ENCODE results near the gene ADGRF1. TPM values are rescaled to one million over a fixed set of nuclear protein-coding genes. Genes with fewer than 3 reads are reported as not detected.
"Not testable (repeated sequence)": the region's sequence is repeated elsewhere in the genome, so short reads cannot be mapped to it uniquely, and the experiment has no call there.

Gene ADGRF1
- total RNA-seq, 4 donors from 2014 or later, result 0.83 TPM; not detected in 3

DNA sequence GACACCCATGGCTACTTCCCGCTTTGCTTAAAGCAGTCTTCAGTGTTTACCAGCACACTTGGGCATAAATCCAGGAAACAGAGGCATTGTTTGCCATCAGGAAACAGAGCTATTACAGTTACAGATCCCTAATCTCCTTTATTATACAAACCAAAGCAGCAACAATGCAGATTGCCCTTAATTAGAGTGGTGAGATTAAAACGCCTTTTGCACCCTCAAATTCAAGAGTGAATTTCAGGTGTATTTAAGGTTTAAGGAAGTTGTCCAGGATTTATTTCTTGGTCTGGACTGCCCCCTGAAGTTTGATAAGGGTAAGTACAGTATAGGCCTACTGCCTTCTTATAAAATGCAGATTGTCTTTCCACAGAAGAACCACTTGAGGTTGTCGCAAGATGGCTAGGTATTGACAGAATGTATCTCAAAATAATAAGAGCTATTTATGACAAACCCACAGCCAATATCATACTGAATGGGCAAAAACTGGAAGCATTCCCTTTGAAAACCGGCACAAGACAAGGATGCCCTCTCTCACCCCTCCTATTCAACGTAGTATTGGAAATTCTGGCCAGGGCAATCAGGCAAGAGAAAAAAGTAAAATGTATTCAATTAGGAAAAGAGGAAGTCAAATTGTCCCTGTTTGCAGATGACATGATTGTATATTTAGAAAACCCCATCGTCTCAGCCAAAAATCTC is 51.2 kb downstream of the ADGRF1 start:
- 44% methylated on average over 6 of the region's 6 CpGs for WGBS
- intact Hi-C loops (cut with DNase I); H3K4me1 ChIP-seq; H3K27me3 ChIP-seq; H3K9me3 ChIP-seq; H3K4me3 ChIP-seq; H3K36me3 ChIP-seq; DNase-seq (ENCODE audit: extremely low spot score): not testable (repeated sequence)
- TF ChIP-seq, protein P1, sequence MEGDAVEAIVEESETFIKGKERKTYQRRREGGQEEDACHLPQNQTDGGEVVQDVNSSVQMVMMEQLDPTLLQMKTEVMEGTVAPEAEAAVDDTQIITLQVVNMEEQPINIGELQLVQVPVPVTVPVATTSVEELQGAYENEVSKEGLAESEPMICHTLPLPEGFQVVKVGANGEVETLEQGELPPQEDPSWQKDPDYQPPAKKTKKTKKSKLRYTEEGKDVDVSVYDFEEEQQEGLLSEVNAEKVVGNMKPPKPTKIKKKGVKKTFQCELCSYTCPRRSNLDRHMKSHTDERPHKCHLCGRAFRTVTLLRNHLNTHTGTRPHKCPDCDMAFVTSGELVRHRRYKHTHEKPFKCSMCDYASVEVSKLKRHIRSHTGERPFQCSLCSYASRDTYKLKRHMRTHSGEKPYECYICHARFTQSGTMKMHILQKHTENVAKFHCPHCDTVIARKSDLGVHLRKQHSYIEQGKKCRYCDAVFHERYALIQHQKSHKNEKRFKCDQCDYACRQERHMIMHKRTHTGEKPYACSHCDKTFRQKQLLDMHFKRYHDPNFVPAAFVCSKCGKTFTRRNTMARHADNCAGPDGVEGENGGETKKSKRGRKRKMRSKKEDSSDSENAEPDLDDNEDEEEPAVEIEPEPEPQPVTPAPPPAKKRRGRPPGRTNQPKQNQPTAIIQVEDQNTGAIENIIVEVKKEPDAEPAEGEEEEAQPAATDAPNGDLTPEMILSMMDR (IDR thresholded peaks at IDR 0.05), result peak; percentile 42 to 52 (median 50)
- peak in 1 of 2 donors; percentile 18 for TF ChIP-seq POLR2AphosphoS5 (IDR thresholded peaks at IDR 0.05)
- H3K27ac ChIP-seq (replicated peaks in 1 of 4), result peak overlapping the region in 1 of 4 donors; percentile 55

DNA sequence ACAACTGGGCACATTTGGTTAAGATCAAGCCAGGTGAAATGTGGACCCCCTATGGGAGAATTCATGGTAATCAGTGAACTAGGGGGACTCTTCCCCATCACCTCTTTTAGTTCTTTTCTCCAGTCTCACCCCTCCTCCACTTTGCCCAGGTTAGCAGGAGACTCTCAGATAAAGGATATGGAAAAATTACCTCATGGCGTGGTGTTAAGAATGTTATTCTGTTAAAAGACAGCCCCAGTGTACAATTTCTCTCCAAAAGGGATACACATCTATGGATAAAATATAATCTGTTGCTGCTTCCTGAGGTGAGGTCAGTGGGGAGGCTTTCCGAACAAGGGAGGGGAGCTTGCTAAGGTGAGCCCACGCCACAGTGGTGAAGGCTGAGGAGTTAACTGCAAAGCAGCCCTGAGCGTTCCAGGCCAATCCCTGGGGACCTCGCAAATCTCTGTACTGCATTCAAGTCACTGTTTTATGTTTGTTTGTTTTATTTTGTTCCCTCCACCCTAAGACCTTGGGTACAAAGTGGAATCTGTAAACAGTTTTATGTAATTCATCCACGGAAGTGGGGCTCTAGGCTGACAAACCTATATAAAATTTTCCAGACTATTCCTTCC is 52.0 kb downstream of the ADGRF1 start:
- H3K4me1 ChIP-seq, result peaks cover 0 to 7% (median 0%) of the 10 kb centered on the region in 4 donors
- peak overlapping the region in 2 of 4 donors; percentile 31 to 55 for H3K27ac ChIP-seq (replicated peaks in 1 of 4)
- no peaks in the 10 kb centered on the region for H3K9me3 ChIP-seq
- TF ChIP-seq, protein P1 (IDR thresholded peaks at IDR 0.05), result no peak
- TF ChIP-seq EP300 (IDR thresholded peaks at IDR 0.05), result no peak
- TF ChIP-seq POLR2AphosphoS5 (IDR thresholded peaks at IDR 0.05), result no peak
- TF ChIP-seq POLR2A (IDR thresholded peaks at IDR 0.05; ENCODE audit: low read depth), result no peak
- H3K4me3 ChIP-seq, result no peak overlapping the region
- intact Hi-C loops (cut with DNase I), result no loop called here
- H3K27me3 ChIP-seq, result no peaks in the 10 kb centered on the region
- WGBS, result 67% methylated on average over 6 of the region's 6 CpGs
- no peak for DNase-seq (ENCODE audit: extremely low spot score)
- no peaks in the 10 kb centered on the region for H3K36me3 ChIP-seq

DNA sequence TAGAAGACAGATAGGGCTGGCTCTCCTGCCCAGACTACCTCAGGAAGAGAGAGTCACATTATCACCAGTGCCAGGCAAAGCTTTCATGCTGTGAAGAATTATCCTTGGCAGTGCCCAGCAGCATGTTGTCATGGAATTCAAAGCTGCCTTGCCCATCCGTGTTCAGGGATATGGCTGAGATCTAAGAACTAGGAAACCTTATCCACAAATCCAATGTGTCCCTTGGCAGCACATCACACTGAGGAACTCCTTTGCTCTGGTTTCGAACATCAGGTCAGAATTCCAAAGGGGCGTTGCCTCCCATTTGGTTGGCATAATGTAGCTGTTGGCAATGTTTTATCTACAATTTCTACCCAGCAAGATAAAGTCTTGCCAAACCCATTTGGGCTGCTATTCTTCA is 52.7 kb downstream of the ADGRF1 start:
- H3K9me3 ChIP-seq, result no peaks in the 10 kb centered on the region
- DNase-seq (ENCODE audit: extremely low spot score), result no peak
- H3K27ac ChIP-seq (replicated peaks in 1 of 4), result peak overlapping the region in 2 of 4 donors; percentile 31 to 55
- no peaks in the 10 kb centered on the region for H3K27me3 ChIP-seq
- intact Hi-C loops (cut with DNase I), result no loop called here
- 85% methylated on average over 3 of the region's 3 CpGs for WGBS
- H3K4me1 ChIP-seq, result peaks cover 0 to 7% (median 0%) of the 10 kb centered on the region in 4 donors
- TF ChIP-seq, protein P1 (IDR thresholded peaks at IDR 0.05), result no peak
- TF ChIP-seq POLR2AphosphoS5 (IDR thresholded peaks at IDR 0.05), result no peak
- TF ChIP-seq EP300 (IDR thresholded peaks at IDR 0.05), result no peak
- TF ChIP-seq POLR2A (IDR thresholded peaks at IDR 0.05; ENCODE audit: low read depth), result no peak
- H3K4me3 ChIP-seq, result no peak overlapping the region
- H3K36me3 ChIP-seq, result no peaks in the 10 kb centered on the region

DNA sequence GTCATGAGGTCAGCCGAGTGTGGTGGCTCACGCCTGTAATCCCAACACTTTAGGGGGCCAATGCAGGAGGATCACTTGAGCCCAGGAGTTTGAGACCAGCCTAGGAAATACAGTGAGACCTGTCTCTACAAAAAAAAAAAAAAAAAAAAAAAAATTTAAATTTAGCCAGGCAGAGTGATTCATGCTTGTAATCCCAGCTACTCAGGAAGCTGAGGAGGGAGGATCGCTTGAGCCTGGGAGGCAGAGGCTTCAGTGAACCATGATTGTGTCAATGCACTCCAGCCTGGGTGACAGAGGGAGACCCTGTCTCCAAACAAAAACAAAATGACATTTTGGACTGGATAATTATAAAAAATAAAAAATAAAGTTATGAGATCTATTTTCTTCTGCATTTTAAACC is 56.2 kb downstream of the ADGRF1 start:
- no peaks in the 10 kb centered on the region for H3K36me3 ChIP-seq
- no peaks in the 10 kb centered on the region for H3K27me3 ChIP-seq
- H3K4me3 ChIP-seq, result no peak overlapping the region
- 80% methylated on average over 3 of the region's 3 CpGs for WGBS
- DNase-seq (ENCODE audit: extremely low spot score), result no peak
- no peak for TF ChIP-seq POLR2AphosphoS5 (IDR thresholded peaks at IDR 0.05)
- TF ChIP-seq EP300 (IDR thresholded peaks at IDR 0.05), result no peak
- no peak for TF ChIP-seq POLR2A (IDR thresholded peaks at IDR 0.05; ENCODE audit: low read depth)
- TF ChIP-seq, protein P1 (IDR thresholded peaks at IDR 0.05), result no peak
- intact Hi-C loops (cut with DNase I), result no loop called here
- peaks cover 0 to 7% (median 0%) of the 10 kb centered on the region in 4 donors for H3K4me1 ChIP-seq
- H3K9me3 ChIP-seq, result no peaks in the 10 kb centered on the region
- H3K27ac ChIP-seq (replicated peaks in 1 of 4), result no peak overlapping the region

Measured in esophagus muscularis mucosa (tissue), 4 donors.